UCSD-AML1 (cell line): Measurements from ENCODE around the gene GP1BA.
A peak's percentile ranks its signal among the peaks of the same experiment; 100 is the strongest.

Experiments used
- DNase-seq: peaks from one replicate; lab custom pipeline; 2025; ENCODE audit not compliant: unreplicated experiment; lab: John Stamatoyannopoulos, UW

The GP1BA gene

GRCh38 chr17:4937553-4937952 lies 5.5 kb downstream of the GP1BA start:
- no peak for DNase-seq

- DNase-seq: no peak
These were observed 6.0 kb downstream of the GP1BA start for GRCh38 chr17:4938069-4938491.

- no peak for DNase-seq
These were observed 6.8 kb downstream of the GP1BA start for GRCh38 chr17:4938688-4939545.

- no peak for DNase-seq
These were observed 7.4 kb downstream of the GP1BA start for GRCh38 chr17:4939546-4939795.

DNA sequence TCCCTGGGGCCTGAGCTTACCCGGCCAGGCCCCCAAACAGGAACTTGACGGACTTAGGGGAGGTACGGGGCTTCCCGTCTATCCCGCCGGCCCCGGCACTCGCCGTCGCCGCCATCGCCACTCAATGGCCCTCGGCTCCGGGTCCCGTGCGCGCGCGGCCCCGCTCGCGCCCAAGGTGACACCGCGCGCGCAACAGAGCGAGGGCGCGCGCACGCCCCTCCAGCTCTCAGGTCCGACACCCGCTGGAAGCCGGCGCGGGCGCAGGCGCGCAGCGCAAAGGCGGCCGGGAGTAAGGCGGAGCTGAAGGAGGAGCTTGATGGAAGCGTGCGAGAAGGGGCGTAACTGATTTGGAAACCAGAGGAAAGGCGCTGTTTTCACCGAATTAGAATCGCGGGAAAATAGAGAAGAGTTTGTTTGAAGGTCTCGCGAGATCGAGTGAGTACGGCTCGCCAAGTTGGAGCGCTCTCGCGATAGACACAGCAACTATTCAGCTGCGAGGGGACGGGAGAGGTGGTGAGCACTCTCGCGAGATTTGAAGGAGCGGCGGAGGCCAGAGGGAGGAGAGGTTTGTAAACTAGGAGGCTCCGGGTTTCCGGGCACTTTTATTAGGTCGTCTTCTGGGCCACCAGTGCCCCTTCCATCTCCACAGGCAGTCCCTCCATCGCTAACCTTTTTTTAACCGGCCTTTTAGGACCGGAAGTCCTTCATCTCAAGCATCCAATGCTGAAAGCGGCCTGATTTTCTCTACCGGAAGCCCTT lies 7.9 kb downstream of the GP1BA start, which contains the start of the genes RNF167 and SLC25A11:
Gene RNF167, plus strand, starts transcription at position 473 of the 759 bp plus-strand sequence. CDS start 642 bp downstream, outside the sequence.
Gene SLC25A11, minus strand, starts transcription at position 251 of the 759 bp plus-strand sequence. Its CDS starts 136 bp downstream, at position 115.
- DNase-seq: peak; percentile 97

- DNase-seq: peak; percentile 68
These were observed 8.7 kb downstream of the GP1BA start for GRCh38 chr17:4940555-4941318.

DNA sequence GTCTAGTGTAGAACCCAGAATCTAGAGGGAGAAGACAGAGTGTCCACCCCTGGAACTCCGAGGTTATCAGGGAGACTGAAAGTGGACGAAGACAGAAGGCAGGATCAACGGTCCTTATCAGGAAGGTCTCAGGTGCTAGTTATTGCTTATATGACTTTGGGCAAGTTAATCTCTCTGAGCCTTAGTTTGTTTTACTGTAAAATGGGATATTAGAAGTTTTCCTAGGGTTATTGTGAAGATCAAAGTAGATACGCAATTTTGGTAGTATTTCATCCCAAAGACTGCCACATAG lies 9.2 kb downstream of the GP1BA start:
- no peak for DNase-seq

DNA sequence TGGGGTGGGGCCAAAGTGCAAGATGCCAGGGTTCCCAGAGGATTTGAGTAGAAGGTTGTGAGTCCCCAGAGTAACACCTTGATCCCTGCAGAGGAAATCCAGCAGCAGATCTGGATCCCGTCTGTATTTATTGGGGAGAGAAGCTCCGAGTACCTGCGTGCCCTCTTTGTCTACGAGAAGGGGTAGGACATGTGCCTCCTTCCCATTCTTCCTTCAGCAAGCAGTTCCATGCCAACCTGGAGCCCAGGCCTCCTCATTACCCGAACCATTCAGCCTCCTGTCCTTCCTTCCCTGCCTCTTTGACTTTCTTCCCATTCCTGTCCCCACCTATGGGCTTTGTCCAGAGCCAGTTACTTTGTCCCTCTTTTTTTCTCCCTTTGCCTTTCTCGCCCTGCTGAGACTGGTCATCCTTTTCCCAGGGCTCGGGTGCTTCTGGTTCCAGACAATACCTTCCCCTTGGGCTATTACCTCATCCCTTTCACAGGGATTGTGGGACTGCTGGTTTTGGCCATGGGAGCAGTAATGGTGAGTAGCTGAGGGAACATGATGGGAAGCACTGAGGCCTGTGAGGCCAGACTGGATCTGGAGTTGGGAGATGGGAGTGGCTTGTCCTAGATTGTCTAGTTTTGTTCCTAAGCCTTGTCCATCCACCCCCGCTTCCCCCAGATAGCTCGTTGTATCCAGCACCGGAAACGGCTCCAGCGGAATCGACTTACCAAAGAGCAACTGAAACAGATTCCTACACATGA lies 10.9 kb downstream of the GP1BA start:
- no peak for DNase-seq

DNA sequence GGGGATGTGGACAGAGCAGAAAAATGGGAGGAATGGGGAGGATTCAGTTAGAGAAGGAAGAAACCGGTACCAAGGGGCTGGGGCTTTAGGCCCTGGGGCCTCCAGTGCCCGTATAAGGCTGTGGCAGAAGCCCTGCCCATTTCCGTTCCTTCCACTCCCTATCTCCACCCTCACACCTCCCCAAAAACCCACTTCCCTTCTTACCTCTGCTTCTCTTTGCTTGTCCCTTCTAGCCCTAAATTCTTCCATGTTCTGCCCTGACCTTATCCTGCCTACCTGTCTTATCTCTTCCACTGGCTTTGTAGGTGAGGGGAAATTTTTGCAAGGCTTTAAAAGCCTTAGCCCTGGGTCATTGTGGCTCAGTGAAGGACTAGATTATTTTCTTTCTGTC lies 12.1 kb downstream of the GP1BA start:
- peak; percentile 67 for DNase-seq

DNA sequence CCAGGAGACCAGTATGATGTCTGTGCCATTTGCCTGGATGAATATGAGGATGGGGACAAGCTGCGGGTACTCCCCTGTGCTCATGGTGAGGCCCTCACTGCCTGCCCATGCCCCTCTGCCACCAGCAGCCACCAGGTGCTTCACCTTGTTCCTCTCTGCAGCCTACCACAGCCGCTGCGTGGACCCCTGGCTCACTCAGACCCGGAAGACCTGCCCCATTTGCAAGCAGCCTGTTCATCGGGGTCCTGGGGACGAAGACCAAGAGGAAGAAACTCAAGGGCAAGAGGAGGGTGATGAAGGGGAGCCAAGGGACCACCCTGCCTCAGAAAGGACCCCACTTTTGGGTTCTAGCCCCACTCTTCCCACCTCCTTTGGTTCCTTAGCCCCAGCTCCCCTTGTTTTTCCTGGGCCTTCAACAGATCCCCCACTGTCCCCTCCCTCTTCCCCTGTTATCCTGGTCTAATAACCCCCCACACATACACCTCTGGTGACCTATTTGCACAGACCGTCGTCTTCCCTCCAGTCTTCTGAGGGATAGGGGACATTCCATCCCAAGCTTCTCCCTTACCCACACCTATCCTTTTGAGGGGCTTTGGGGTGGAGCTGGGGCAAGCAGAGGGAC lies 12.6 kb downstream of the GP1BA start:
- no peak for DNase-seq

GRCh38 chr17:4945176-4945943 lies 13.3 kb downstream of the GP1BA start:
- peak; percentile 70 for DNase-seq

GRCh38 chr17:4945944-4946280 lies 13.8 kb downstream of the GP1BA start:
- DNase-seq: no peak

- DNase-seq: no peak
These were observed 14.4 kb downstream of the GP1BA start for GRCh38 chr17:4946312-4946976.

DNA sequence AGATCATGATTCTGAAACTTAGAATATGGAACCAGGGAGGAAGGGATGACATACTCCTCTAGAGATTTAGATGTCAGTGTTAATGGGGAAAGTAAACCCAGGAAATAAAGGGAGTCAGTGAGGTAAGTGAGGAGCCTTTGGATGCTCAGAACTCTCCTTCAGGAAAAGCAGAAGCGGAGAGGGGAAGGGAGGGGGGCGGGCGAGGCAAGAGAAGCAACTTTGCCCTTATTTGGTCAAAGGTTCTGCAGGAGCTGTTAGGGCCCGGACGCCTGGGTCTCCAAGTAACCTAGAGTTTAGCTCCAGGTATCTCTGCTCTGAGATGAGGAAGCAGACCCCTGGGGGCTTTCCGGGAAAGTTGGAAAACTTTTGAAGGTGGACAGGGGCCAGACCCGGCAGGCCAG lies 14.9 kb downstream of the GP1BA start:
- peak; percentile 76 for DNase-seq

DNA sequence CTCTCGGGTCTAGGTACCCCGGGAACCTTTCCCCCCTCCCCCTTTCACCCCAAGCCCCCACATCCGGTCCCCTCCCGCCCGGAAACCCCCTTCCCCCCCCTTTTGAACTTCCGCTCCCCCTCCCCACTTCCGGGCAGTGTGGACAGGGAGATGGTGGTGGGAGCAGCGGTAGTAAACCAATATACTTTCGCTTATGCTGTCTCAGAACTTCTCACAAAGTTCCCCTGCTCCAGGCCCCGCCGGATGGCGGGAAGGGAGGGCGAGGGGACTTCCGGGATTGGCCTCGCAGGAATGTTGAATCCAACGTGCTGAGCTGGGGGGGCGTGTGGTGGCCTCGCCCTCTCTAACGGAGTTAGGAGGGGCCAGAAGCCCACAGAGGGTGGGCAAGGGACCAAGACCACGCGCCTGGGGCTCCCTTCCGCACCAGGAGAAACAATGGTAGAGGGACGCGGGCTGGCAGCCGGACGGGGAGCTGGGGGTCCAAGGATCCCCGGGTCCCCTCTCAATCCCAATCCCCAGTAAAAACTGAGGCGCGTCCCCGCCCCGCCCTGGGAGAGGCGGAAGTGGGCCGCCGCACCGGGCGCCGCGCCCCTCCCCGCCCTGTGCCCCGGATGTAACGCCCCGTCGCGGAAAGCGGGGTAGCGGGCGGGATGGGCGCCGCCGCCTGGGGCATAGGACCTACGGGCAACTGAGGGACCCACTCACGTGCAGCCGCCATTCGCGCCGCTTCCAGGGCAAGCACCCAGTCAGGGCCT lies 15.5 kb downstream of the GP1BA start:
- peak; percentile 76 for DNase-seq

GRCh38 chr17:4948166-4948930 lies 16.3 kb downstream of the GP1BA start, which contains the start of gene PFN1:
Gene PFN1, minus strand, starts transcription at chr17:4948530. Its CDS starts 136 bp downstream, at chr17:4948394.
- peak; percentile 90 for DNase-seq

DNA sequence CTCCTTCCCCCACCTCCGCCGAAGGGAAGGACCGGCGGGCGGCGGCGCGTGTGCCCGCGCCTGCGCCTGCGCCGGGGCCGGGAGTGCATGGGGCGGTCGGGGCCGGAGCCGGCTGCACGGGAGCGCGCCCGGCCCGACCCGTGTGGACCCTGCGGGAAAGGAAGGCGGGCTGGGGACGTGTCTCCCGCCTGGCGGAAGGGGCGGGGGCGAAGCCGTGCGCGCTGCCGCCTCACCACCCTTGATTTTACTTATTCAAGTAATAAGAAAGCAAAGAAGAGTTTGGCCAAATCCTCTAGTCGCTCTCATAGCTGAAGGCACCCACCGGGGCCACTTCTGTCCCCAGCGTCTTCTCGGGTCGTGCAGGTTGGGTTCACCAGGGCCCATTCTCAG lies 16.8 kb downstream of the GP1BA start:
- DNase-seq: peak; percentile 90
